GM12878 (cell line): ENCODE results near the gene CD300A. TPM values are rescaled to one million over a fixed set of nuclear protein-coding genes. Genes with fewer than 3 reads are reported as not detected.
"Not testable (repeated sequence)": the region's sequence is repeated elsewhere in the genome, so short reads cannot be mapped to it uniquely, and the experiment has no call there.

Experiments
- ATAC-seq: fragments of 200-7000 bp; cut with Tn5 transposase; 3 replicates; pipeline ENCODE4 v1.9.1; 2020; ENCODE audit warnings: mild to moderate bottlenecking, moderate library complexity
- BruUV-seq: library from RNA; stranded (reverse); fragments of 400-500 nt; replicated peaks from 2 replicates; lab custom pipeline; 2021; lab: Mats Ljungman, UMichigan
- CTCF ChIA-PET: fragments of 300-600 bp; sonication (Branson Sonifier 250); formaldehyde crosslinking; extraction: SDS; loops from one replicate; lab custom pipeline; 2021; ENCODE audit warnings: inconsistent platforms; lab: Yijun Ruan, JAX
- POLR2A ChIA-PET: fragments of 350-600 bp; formaldehyde crosslinking; extraction: SDS; loops from one replicate; lab custom pipeline; 2021; ENCODE audit warnings: inconsistent platforms; lab: Charles Lee
- RAD21 ChIA-PET: fragments of 300-600 bp; sonication (Branson Sonifier 250); formaldehyde crosslinking; loops from one replicate; lab custom pipeline; 2023; ENCODE audit warnings: antibody characterized with exemption; ENCODE audit not compliant: unreplicated experiment; lab: Charles Lee
- SMC1A ChIA-PET: fragments of 300-600 bp; sonication (Branson Sonifier 250); formaldehyde crosslinking; loops from one replicate; lab custom pipeline; 2023; ENCODE audit not compliant: unreplicated experiment, uncharacterized antibody; lab: Charles Lee
- DNase-seq: peaks from one replicate; pipeline ENCODE4 v3.0.0-alpha.2; 2011; ENCODE audit warnings: low read depth, low spot score
- FAIRE-seq: peaks from 3 replicates; lab custom pipeline; 2011; peaks lifted over from hg19 to GRCh38; lab: Jason Lieb, UNC
- H2AFZ ChIP-seq: 2 replicates; pipeline ENCODE4 v1.6.0; 2011; ENCODE audit warnings: low read depth, low read length, control low read depth; ENCODE audit not compliant: control insufficient read depth
- H3K27ac ChIP-seq: 2 replicates; pipeline ENCODE4 v1.5.1; 2011; ENCODE audit warnings: control low read depth; ENCODE audit not compliant: control insufficient read depth, insufficient read depth
- H3K27me3 ChIP-seq, 2 experiments: replicated peaks in 1 of 2; 2 replicates each; pipeline versions ENCODE4 v1.6.0 to v1.6.1; 2011; ENCODE audit warnings: low read length in 1 of 2; ENCODE audit not compliant: control insufficient read depth in 2 of 2, insufficient read depth in 2 of 2
- H3K36me3 ChIP-seq, 2 experiments: 2 replicates each; pipeline ENCODE4 v1.5.1; 2011; ENCODE audit warnings: low read length in 1 of 2; ENCODE audit not compliant: control insufficient read depth in 2 of 2, insufficient read depth in 2 of 2
- H3K4me1 ChIP-seq: 2 replicates; pipeline ENCODE4 v1.6.1; 2011; ENCODE audit warnings: mild to moderate bottlenecking, low read length, moderate library complexity, mixed read lengths; ENCODE audit not compliant: control insufficient read depth, insufficient read depth
- H3K4me2 ChIP-seq: 2 replicates; pipeline ENCODE4 v1.6.0; 2011; ENCODE audit warnings: control low read depth; ENCODE audit not compliant: control insufficient read depth, insufficient read depth
- H3K4me3 ChIP-seq: fragments of 200-600 bp; sonication (generic); 2 replicates; pipeline ENCODE4 v1.5.1; 2016
- H3K79me2 ChIP-seq: 2 replicates; pipeline ENCODE4 v1.6.0; 2011; ENCODE audit warnings: low read length; ENCODE audit not compliant: control insufficient read depth, insufficient read depth
- H3K9ac ChIP-seq: 2 replicates; pipeline ENCODE4 v1.8.0; 2011; ENCODE audit warnings: low read length, control low read depth, mixed read lengths; ENCODE audit not compliant: control insufficient read depth, insufficient read depth
- H3K9me3 ChIP-seq: replicated peaks from 3 replicates; pipeline ENCODE4 v1.5.1; 2011; ENCODE audit warnings: mild to moderate bottlenecking, low read length; ENCODE audit not compliant: control insufficient read depth, insufficient read depth
- H4K20me1 ChIP-seq: 2 replicates; pipeline ENCODE4 v1.6.0; 2011; ENCODE audit not compliant: control insufficient read depth, insufficient read depth
- ATF7 ChIP-seq: fragments of 450-650 bp; IDR thresholded peaks from 2 replicates; pipeline ENCODE4 v1.6.1; 2016; ENCODE audit warnings: low read depth, mild to moderate bottlenecking
- FOS ChIP-seq: IDR thresholded peaks from 3 replicates; pipeline ENCODE4 v1.6.1; 2011; ENCODE audit warnings: borderline replicate concordance; ENCODE audit not compliant: insufficient read length; ENCODE audit errors: extremely low read depth
- MXI1 ChIP-seq: fragments of 150-350 bp; IDR thresholded peaks from 2 replicates; pipeline ENCODE4 v1.6.1; 2011; ENCODE audit warnings: low read depth, mild to moderate bottlenecking, inconsistent platforms, low read length, improper control_type of control experiment
- SMARCA5 ChIP-seq: fragments of 450-650 bp; IDR thresholded peaks from 2 replicates; pipeline ENCODE4 v1.6.1; 2017; ENCODE audit warnings: mild to moderate bottlenecking
- STAT3 ChIP-seq: IDR thresholded peaks from 2 replicates; pipeline ENCODE4 v1.6.1; 2011; ENCODE audit warnings: low read depth, low read length, improper control_type of control experiment
- TCF12 ChIP-seq: IDR thresholded peaks from 2 replicates; pipeline ENCODE4 v1.6.1; 2011; ENCODE audit warnings: low read depth, mild to moderate bottlenecking, low read length
- ZNF24 ChIP-seq: fragments of 450-650 bp; IDR thresholded peaks from 2 replicates; pipeline ENCODE4 v1.6.1; 2017; ENCODE audit warnings: antibody characterized with exemption, mild to moderate bottlenecking
- WGBS: methylation state at CpG from one replicate; pipeline ENCODE4 v1.1.6; 2016; ENCODE audit warnings: low lambda C conversion rate; ENCODE audit not compliant: insufficient replicate concordance, insufficient coverage; ENCODE audit errors: missing lambda C conversion rate; 5-methylcytosine and 5-hydroxymethylcytosine counted together
- in situ Hi-C: fragments of 300-500 bp; cut with MboI; formaldehyde crosslinking; loops from 9 replicates; pipeline ENCODE4 v1.14.3; 2018; ENCODE audit warnings: mixed read lengths
- intact Hi-C: fragments of 100-400 bp; cut with micrococcal nuclease; formaldehyde crosslinking; loops from one replicate; pipeline ENCODE4 v1.14.2; 2022; ENCODE audit not compliant: unreplicated experiment
- polyA plus RNA-seq, 11 experiments: library from polyadenylated mRNA; depleted of rRNA in 4 of 11; unstranded in 6 of 11; stranded (reverse) in 5 of 11; fragments of >200 nt; fragmentation: Nextera tagmentation in 4 of 11; fragmentation: Illumina TruSeq in 1 of 11; extraction: Ambion mirVana in 4 of 11; extraction: Trizol in 1 of 11; gene quantifications; 1 replicate in 1 of 11; 2 replicates in 10 of 11; pipeline versions ENCODE4 v1.2.1 to v1.2.3, GENCODE V29; 2011 to 2016; ENCODE audit warnings: inconsistent platforms in 2 of 11, missing spikeins in 2 of 11, low read depth in 1 of 11
- total RNA-seq, 4 experiments: library from RNA; depleted of rRNA in 3 of 4; stranded (reverse); fragments of >200 nt in 3 of 4; fragmentation: Illumina TruSeq in 1 of 4; extraction: Trizol in 1 of 4; gene quantifications; 2 replicates each; pipeline versions ENCODE4 v1.2.1 to v1.2.3, GENCODE V29; 2013 to 2021
- TF ChIP-seq, protein P1 (sequence below): fragments of 450-650 bp; IDR thresholded peaks from 2 replicates; pipeline ENCODE4 v1.6.1; 2017; ENCODE audit warnings: mild to moderate bottlenecking, low read depth, inconsistent platforms; ENCODE audit not compliant: poor library complexity, severe bottlenecking

Gene CD300A
- total and polyA plus RNA-seq, 10 of the 15 experiments (the other 5 are each of a cell fraction or from before 2014, with no cell fraction given), result 10.6 to 128 (median 36.1) TPM

DNA sequence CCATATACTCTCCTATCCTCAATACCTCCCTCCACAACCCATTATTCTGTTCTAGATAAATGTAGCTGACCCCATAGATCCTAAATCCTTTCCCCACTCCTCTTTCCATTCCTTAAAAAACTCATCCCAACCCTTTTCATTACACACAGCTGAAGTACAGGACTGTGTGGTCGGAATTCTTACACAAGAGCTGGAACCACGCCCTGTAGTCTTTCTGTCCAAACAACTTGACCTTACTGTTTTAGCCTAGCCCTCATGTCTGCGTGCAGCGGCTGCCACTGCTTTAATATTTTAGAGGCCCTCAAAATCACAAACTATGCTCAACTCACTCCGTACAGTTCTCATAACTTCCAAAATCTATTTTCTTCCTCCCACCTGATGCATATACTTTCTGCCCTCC, 37.5 kb downstream of the CD300A start:
- H3K4me1 ChIP-seq, H3K4me2 ChIP-seq, H3K27ac ChIP-seq, intact Hi-C loops, DNase-seq, H2AFZ ChIP-seq, H3K4me3 ChIP-seq, POLR2A ChIA-PET, H4K20me1 ChIP-seq, SMC1A ChIA-PET, CTCF ChIA-PET, BruUV-seq, H3K27me3 ChIP-seq, ATAC-seq, H3K9me3 ChIP-seq, H3K36me3 ChIP-seq, H3K79me2 ChIP-seq, RAD21 ChIA-PET, H3K9ac ChIP-seq, in situ Hi-C loops, FAIRE-seq: not testable (repeated sequence)
- WGBS, result 25% methylated on average over 5 of the region's 5 CpGs

DNA sequence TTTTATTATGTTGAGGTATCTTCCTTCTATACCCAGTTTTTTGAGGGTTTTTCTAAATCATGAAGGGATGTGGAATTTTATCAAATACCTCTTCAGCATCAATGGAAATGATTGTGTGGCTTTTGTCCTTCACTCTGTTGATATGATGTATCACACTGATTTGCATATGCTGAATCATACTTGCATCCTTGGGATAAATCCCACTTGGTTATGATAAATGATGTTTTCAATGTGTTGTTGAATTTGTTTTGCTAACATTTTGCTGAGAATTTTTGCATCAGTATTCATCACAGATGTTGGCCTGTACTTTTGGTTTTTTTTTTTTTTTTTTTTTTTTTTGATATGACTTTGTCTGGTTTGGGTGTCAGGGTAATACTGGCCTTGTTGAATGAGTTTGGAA, 41.7 kb downstream of the CD300A start:
- DNase-seq, result no peak
- BruUV-seq, result no TSS peak
- SMC1A ChIA-PET, result no interaction called here
- H3K9ac ChIP-seq, result no peak overlapping the region
- H4K20me1 ChIP-seq, result no peaks in the 10 kb centered on the region
- TF ChIP-seq ZNF24 (no peak), FOS (no peak), SMARCA5 (no peak), TCF12 (no peak), ATF7 (no peak), STAT3 (no peak), MXI1 (no peak)
- TF ChIP-seq, protein P1, sequence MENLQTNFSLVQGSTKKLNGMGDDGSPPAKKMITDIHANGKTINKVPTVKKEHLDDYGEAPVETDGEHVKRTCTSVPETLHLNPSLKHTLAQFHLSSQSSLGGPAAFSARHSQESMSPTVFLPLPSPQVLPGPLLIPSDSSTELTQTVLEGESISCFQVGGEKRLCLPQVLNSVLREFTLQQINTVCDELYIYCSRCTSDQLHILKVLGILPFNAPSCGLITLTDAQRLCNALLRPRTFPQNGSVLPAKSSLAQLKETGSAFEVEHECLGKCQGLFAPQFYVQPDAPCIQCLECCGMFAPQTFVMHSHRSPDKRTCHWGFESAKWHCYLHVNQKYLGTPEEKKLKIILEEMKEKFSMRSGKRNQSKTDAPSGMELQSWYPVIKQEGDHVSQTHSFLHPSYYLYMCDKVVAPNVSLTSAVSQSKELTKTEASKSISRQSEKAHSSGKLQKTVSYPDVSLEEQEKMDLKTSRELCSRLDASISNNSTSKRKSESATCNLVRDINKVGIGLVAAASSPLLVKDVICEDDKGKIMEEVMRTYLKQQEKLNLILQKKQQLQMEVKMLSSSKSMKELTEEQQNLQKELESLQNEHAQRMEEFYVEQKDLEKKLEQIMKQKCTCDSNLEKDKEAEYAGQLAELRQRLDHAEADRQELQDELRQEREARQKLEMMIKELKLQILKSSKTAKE, result no peak
- intact Hi-C loops (no loop called here), in situ Hi-C loops (no loop called here)
- no peaks in the 10 kb centered on the region; the same call in 2 of the 3 replicates for H3K9me3 ChIP-seq
- CTCF ChIA-PET, result interaction anchor here (0.7 kb wide), 1 partner anchor 294 kb away, joined by 3 read pairs; no protein-coding TSS in a partner anchor
- ATAC-seq, result no peak
- no peaks in the 10 kb centered on the region for H3K27me3 ChIP-seq
- POLR2A ChIA-PET, result no interaction called here
- H2AFZ ChIP-seq, result no peak overlapping the region
- no peak overlapping the region for H3K4me2 ChIP-seq
- no peaks in the 10 kb centered on the region for H3K36me3 ChIP-seq
- RAD21 ChIA-PET, result interaction anchor here (1.1 kb wide), 1 partner anchor 15 kb away, joined by 3 read pairs; no protein-coding TSS in a partner anchor
- no peak for FAIRE-seq
- 0 out of 2 replicates have a peak, but pooled peaks cover 6% of the 10 kb centered on the region for H3K4me1 ChIP-seq
- H3K4me3 ChIP-seq, result no peak overlapping the region
- no peak overlapping the region for H3K27ac ChIP-seq
- no peaks in the 10 kb centered on the region for H3K79me2 ChIP-seq
